Right lobe of liver (tissue), 6 donors: Measurements from ENCODE around the gene PGA4. TPM values are rescaled to one million over a fixed set of nuclear protein-coding genes. Genes with fewer than 3 reads are reported as not detected.

Experiments used
- ATAC-seq, 4 donors: fragments of 200-7000 bp; cut with Tn5 transposase; one replicate each; pipeline ENCODE4 v1.9.1; 2020; ENCODE audit warnings: mild to moderate bottlenecking in 4 of 4, moderate library complexity in 4 of 4
- DNase-seq, 3 donors: peaks; one replicate each; pipeline ENCODE4 v3.0.0-alpha.2; 2020
- H3K27ac ChIP-seq, 3 donors: fragments of 200-600 bp; one replicate each; pipeline ENCODE4 v1.8.0; 2022
- H3K27me3 ChIP-seq, 2 donors: fragments of 200-600 bp; one replicate each; pipeline ENCODE4 v1.8.0; 2022
- H3K36me3 ChIP-seq, 4 donors: fragments of 200-600 bp; sonication (generic) in 1 of 4; one replicate each; pipeline versions ENCODE4 v1.5.1 to v1.8.0; 2017 to 2022; ENCODE audit warnings: control low read depth in 1 of 4
- H3K4me1 ChIP-seq, 4 donors: fragments of 200-600 bp; sonication (generic) in 1 of 4; one replicate each; pipeline versions ENCODE4 v1.5.1 to v1.8.0; 2017 to 2022; ENCODE audit warnings: control low read depth in 1 of 4
- H3K4me3 ChIP-seq, 3 donors: fragments of 200-600 bp; one replicate each; pipeline ENCODE4 v1.8.0; 2022
- H3K9me3 ChIP-seq, 4 donors: fragments of 200-600 bp; sonication (generic) in 1 of 4; one replicate each; pipeline versions ENCODE4 v1.5.1 to v1.8.0; 2017 to 2022; ENCODE audit warnings: control low read depth in 1 of 4
- CTCF ChIP-seq, 4 donors: fragments of 200-600 bp in 3 of 4; fragments of 450-650 bp in 1 of 4; IDR thresholded peaks; one replicate each; pipeline versions ENCODE4 v1.5.1 to v1.8.0; 2016 to 2022; ENCODE audit warnings: antibody characterized with exemption in 4 of 4, mild to moderate bottlenecking in 2 of 4
- POLR2A ChIP-seq: fragments of 450-650 bp; IDR thresholded peaks from one replicate; pipeline ENCODE4 v1.6.1; 2017; ENCODE audit warnings: antibody characterized with exemption, mild to moderate bottlenecking
- WGBS: methylation state at CpG from one replicate; pipeline ENCODE4 v1.1.6; 2018; ENCODE audit warnings: low coverage, low lambda C conversion rate; ENCODE audit not compliant: insufficient coverage; ENCODE audit errors: missing lambda C conversion rate; 5-methylcytosine and 5-hydroxymethylcytosine counted together
- intact Hi-C, 2 donors: fragments of 100-400 bp; cut with DNase I; formaldehyde crosslinking; loops; one replicate each; pipeline versions ENCODE4 v1.11.2 to v1.14.1; 2022
- total RNA-seq, 6 experiments: library from RNA; depleted of rRNA in 2 of 6; stranded (reverse); fragments of >200 nt in 2 of 6; fragmentation: NEBNext Ultra II Directional in 3 of 6; extraction: Animal tissue kit (Norgen Biotek cat#: 25700) in 3 of 6; gene quantifications; one replicate each; pipeline versions ENCODE4 v1.1.0 to v1.2.4, GENCODE V29; 2016 to 2023
- donor health status: DM: no; HTN: yes; CAD: no.
- donor health status: DM: no; HTN: no; CAD: no.
- donor health status: DM: no; HTN: no; CAD: no.
- donor health status: DM: no; HTN: yes; CAD: no.
- donor health status: DM: no; HTN: yes; CAD: no.

The PGA4 gene
- total RNA-seq, 6 experiments from 2014 or later, result 0.15 to 1.5 (median 0.52) TPM; not detected in 2

- intact Hi-C loops, result no loop called here
- DNase-seq, result no peak
- 53% methylated on average over 8 of the region's 12 CpGs for WGBS
- no peak overlapping the region for H3K4me3 ChIP-seq
- ATAC-seq, result peak in 2 of 4 donors; percentile 21 to 36
- H3K4me1 ChIP-seq, result no peaks in the 10 kb centered on the region
- no peaks in the 10 kb centered on the region for H3K9me3 ChIP-seq
- H3K27me3 ChIP-seq, result no peaks in the 10 kb centered on the region
- H3K36me3 ChIP-seq, result no peaks in the 10 kb centered on the region
- TF ChIP-seq CTCF (IDR thresholded peaks at IDR 0.05) (no peak), POLR2A (no peak)
- H3K27ac ChIP-seq, result no peak overlapping the region
Observed at GRCh38 chr11:61194169-61194671, 27.9 kb upstream of the PGA4 start.

DNA sequence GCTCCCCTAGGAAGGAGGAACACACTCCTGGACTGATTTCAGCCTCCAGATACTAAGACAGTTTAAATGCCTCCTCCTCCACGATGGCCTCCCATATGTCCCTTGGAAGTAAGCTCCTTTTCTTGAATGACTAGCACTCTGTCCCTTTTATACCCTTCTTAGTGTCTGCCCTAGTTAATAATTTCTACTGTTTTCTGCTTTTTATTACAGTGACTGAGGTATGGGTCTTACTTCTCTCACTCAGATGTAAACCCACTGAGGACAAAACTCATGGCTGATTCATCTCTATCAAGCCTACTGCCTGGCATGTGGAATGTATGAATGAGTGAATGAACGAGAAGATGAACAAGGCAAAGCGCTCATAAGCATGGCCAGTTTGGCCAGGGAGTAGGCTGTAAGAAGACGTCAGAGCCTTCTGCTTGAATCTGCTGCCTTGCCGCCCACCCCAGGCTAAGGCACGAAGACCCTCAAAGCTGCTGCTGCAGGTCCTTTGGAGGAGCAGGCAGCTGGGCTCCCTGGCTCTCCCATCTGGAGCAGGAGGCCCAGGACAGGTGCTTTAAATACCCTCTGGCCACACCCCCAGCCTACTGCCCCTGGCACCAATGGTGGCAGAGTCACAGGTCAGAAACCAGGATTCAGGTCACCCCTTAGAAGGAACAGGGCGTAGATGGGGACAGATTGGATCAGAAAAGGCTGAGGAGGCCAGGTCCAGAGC, 27.0 kb upstream of the PGA4 start:
- no peak for DNase-seq
- TF ChIP-seq POLR2A (no peak), CTCF (IDR thresholded peaks at IDR 0.05) (no peak)
- no peak for ATAC-seq

DNA sequence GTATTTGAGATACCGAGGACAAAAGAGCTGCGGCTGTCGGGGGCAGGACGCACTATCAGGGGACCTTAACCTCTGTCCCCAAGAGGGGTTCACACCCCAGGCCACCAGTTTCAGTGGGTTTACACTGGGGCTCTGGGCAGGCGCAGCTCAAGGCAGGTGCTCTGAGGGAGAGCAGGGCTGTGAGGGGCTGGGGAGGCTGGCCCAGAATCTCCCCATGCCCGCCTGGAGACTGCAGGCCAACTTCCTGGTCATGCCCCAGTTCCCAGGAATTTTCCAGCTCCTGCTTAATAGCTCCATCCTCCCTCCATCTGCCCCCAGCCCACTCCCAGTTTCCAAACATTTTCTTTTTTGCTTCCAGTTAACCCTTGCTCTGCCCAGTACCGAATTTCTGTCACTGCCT, 26.4 kb upstream of the PGA4 start:
- intact Hi-C loops, result no loop called here

More for the DNA sequence above, 27.0 kb upstream of the PGA4 start:
- Histone ChIP-seq H3K27ac (no peak overlapping the region), H3K27me3 (no peaks in the 10 kb centered on the region), H3K4me3 (no peak overlapping the region), H3K36me3 (no peaks in the 10 kb centered on the region), H3K9me3 (no peaks in the 10 kb centered on the region), H3K4me1 (no peaks in the 10 kb centered on the region)
- intact Hi-C loops, result no loop called here
- 58% methylated on average over 6 of the region's 7 CpGs for WGBS

DNA sequence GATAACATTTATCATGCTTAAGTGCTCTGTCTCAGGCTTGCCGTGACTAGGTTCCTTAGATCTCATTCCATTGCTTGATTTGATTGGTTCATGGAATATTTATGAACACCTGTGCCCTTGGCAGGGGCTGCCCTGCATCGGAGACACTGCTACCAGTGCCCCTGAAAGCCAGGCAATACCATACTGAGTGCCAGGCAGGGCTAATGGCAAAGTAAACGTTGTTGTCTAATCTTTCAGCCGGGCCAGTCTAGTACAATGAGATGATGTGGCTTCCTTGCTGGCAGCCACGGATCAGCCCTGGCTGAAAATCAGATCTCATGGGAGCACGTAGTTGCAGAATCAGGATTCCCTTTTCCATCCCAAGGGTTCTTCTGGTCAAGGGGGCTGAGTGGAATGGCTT, 23.8 kb upstream of the PGA4 start:
- Histone ChIP-seq H3K9me3 (no peaks in the 10 kb centered on the region), H3K4me3 (no peak overlapping the region), H3K27me3 (no peaks in the 10 kb centered on the region), H3K4me1 (no peaks in the 10 kb centered on the region), H3K36me3 (no peaks in the 10 kb centered on the region), H3K27ac (no peak overlapping the region)
- intact Hi-C loops, result no loop called here
- DNase-seq, result no peak
- 61% methylated on average over 2 of the region's 6 CpGs for WGBS
- TF ChIP-seq CTCF (IDR thresholded peaks at IDR 0.05), result no peak
- TF ChIP-seq POLR2A, result no peak
- no peak for ATAC-seq

More for the DNA sequence above, 26.4 kb upstream of the PGA4 start:
- ATAC-seq, result no peak
- Histone ChIP-seq H3K27me3 (no peaks in the 10 kb centered on the region), H3K9me3 (no peaks in the 10 kb centered on the region), H3K4me1 (no peaks in the 10 kb centered on the region), H3K4me3 (no peak overlapping the region), H3K27ac (no peak overlapping the region), H3K36me3 (no peaks in the 10 kb centered on the region)
- 60% methylated on average over 1 of the region's 7 CpGs for WGBS
- TF ChIP-seq POLR2A (no peak), CTCF (IDR thresholded peaks at IDR 0.05) (no peak)
- DNase-seq, result no peak
